ENCODE measurements around the gene PDGFD. TPM values are rescaled to one million over a fixed set of nuclear protein-coding genes. Genes with fewer than 3 reads are reported as not detected.

The PDGFD gene
- total RNA-seq, 1 experiment from 2014 or later, result 1.7 TPM

DNA sequence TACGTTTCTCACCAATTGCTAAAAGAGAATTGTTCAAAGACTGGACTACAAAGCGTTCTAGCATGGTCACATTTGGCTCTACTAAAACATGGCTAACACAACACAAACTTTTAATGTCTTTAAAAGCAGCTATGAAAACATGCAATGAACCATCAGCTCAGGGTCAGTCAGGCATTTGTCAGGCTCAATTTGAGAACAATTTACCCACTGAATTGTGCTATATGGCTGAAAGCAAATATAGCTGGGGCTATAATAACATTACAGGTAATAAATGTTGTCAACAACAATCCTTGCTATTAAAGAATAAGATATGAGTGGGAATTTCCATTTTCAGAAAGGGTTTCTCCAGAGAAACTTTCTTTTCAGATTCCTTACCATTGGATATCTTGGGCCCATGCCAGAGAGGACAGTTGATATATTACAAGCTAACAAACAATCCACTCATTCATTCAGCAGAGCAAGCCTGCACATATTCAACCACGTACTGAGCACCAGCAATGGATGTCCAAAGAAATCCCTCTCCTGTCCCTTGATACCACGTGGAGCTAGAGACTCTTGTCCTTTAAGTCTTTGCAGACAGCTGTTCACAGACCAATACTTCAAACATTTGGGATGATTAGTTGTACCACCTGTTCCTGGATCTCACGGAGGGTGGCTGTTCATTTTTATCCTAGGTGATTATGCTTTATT, 210.0 kb downstream of the PDGFD start:
- H3T11ph ChIP-seq (ENCODE audit: low read length), result no peak overlapping the region
- H2BK20ac ChIP-seq (ENCODE audit: low read depth, low read length, poor library complexity, severe bottlenecking), result no peak overlapping the region
- no peak overlapping the region for H3K18ac ChIP-seq (ENCODE audit: insufficient read length, low read depth, low read length)
- no peak overlapping the region for H3K56ac ChIP-seq (ENCODE audit: insufficient read length, low read depth, low read length)
- no peak overlapping the region for H3K4me2 ChIP-seq (ENCODE audit: insufficient read depth, insufficient read length, low read length)
- H3K9me3 Mint-ChIP-seq, result peaks cover 4 to 5% of the 10 kb centered on the region in 2 experiments; a peak in 2 of 5 replicates
- H2AK5ac ChIP-seq (ENCODE audit: insufficient read length, low read length), result no peak overlapping the region
- no peak overlapping the region for H3K4ac ChIP-seq (ENCODE audit: low read depth, low read length)
- H3K23me2 ChIP-seq (ENCODE audit: insufficient read length, low read depth, low read length, poor library complexity, severe bottlenecking), result no peaks in the 10 kb centered on the region
- H2BK15ac ChIP-seq (ENCODE audit: low read depth, low read length), result no peak overlapping the region
- no peak overlapping the region for H3K14ac ChIP-seq (ENCODE audit: insufficient read depth, low read length)
- no peaks in the 10 kb centered on the region for H4K20me1 ChIP-seq (ENCODE audit: control insufficient read depth, insufficient read depth, insufficient read length)
- H2BK12ac ChIP-seq (ENCODE audit: insufficient read length, low read depth, low read length), result no peak overlapping the region
- H2BK5ac ChIP-seq (ENCODE audit: insufficient read length, low read length), result no peak overlapping the region
- H3K4me1 Mint-ChIP-seq, result peaks cover 0 to 8% of the 10 kb centered on the region in 2 experiments; a peak in 2 of 4 replicates
- H3K23ac ChIP-seq (ENCODE audit: insufficient read length, low read depth, low read length), result no peak overlapping the region
- H3K27ac ChIP-seq (ENCODE audit: insufficient read length, low read depth, low read length), result no peak overlapping the region
- no peak overlapping the region for H4K91ac ChIP-seq (ENCODE audit: insufficient read length, low read depth, low read length)
- H3K27me3 Mint-ChIP-seq (ENCODE audit: low read depth), result no peaks in the 10 kb centered on the region
- H2AFZ ChIP-seq (ENCODE audit: low read length), result no peak overlapping the region
- H3K4me1 ChIP-seq (ENCODE audit: insufficient read depth, low read length), result no peaks in the 10 kb centered on the region; the same call in 1 of the 2 replicates
- no CpG with 5 or more reads among the region's 5 CpGs for WGBS (ENCODE audit: extremely low coverage, insufficient read length, low lambda C conversion rate)
- H3K79me1 ChIP-seq (ENCODE audit: insufficient read depth, low read depth, low read length, poor library complexity, severe bottlenecking), result no peaks in the 10 kb centered on the region
- H4K8ac ChIP-seq (replicated peaks; ENCODE audit: insufficient read length, low read depth, low read length), result no peak overlapping the region
- H3K9me3 ChIP-seq (ENCODE audit: control insufficient read depth, low read depth, low read length), result no peaks in the 10 kb centered on the region
- H3K9ac ChIP-seq (ENCODE audit: extremely low read depth, insufficient read length, low read length), result no peak overlapping the region
- H3K79me2 ChIP-seq (ENCODE audit: insufficient read depth, low read length), result no peaks in the 10 kb centered on the region
- H4K5ac ChIP-seq (ENCODE audit: insufficient read length, low read depth, low read length), result no peak overlapping the region
- TF ChIP-seq, protein P1, sequence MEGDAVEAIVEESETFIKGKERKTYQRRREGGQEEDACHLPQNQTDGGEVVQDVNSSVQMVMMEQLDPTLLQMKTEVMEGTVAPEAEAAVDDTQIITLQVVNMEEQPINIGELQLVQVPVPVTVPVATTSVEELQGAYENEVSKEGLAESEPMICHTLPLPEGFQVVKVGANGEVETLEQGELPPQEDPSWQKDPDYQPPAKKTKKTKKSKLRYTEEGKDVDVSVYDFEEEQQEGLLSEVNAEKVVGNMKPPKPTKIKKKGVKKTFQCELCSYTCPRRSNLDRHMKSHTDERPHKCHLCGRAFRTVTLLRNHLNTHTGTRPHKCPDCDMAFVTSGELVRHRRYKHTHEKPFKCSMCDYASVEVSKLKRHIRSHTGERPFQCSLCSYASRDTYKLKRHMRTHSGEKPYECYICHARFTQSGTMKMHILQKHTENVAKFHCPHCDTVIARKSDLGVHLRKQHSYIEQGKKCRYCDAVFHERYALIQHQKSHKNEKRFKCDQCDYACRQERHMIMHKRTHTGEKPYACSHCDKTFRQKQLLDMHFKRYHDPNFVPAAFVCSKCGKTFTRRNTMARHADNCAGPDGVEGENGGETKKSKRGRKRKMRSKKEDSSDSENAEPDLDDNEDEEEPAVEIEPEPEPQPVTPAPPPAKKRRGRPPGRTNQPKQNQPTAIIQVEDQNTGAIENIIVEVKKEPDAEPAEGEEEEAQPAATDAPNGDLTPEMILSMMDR (conservative IDR thresholded peaks at IDR 0.05), result no peak
- peaks cover 0 to 6% (median 0%) of the 10 kb centered on the region in 3 experiments; a peak in 4 of 7 replicates for H3K36me3 Mint-ChIP-seq (ENCODE audit: insufficient read depth in 1 of 3, low read depth in 3 of 3)
- no peak overlapping the region for H3K27ac Mint-ChIP-seq
- no peak overlapping the region for H2BK120ac ChIP-seq (ENCODE audit: low read depth, low read length, poor library complexity, severe bottlenecking)
- DNase-seq, result no peak
- H3K4me3 Mint-ChIP-seq, result no peak overlapping the region
- H3K27me3 ChIP-seq (ENCODE audit: insufficient read depth, low read length), result no peaks in the 10 kb centered on the region
